ENCODE measurements around the gene MAPK9. TPM values are rescaled to one million over a fixed set of nuclear protein-coding genes. Genes with fewer than 3 reads are reported as not detected.
A peak's percentile ranks its signal among the peaks of the same experiment; 100 is the strongest.

Gene MAPK9
- total RNA-seq, 1 experiment from 2014 or later: 93.1 TPM

DNA sequence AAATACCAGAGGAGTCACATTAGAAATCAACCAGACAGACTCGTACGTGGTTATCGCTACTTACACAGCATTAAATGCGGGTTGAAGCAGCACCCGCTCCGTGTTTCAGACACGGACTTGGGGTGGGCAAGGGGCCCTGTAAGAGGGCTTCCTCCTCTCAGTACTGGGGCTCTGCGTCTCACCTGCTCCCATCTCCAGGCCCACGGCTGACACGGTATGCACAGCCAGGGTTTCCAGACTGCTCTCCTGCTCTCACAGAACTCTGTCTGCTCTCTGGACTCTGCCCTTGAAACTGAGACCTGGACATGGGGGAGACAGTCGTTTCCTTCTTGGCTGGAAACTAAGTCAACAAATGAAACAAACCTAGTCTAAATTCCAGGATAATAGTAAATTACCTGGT lies 58.2 kb downstream of the MAPK9 start:
- Mint-ChIP-seq H3K9me3 (ENCODE audit: unreplicated experiment) (no peaks in the 10 kb centered on the region), H3K4me3 (ENCODE audit: unreplicated experiment) (no peak overlapping the region), H3K36me3 (ENCODE audit: insufficient read depth, unreplicated experiment) (peaks cover 50% of the 10 kb centered on the region), H3K4me1 (ENCODE audit: low read depth, unreplicated experiment) (no peaks in the 10 kb centered on the region), H3K27ac (ENCODE audit: unreplicated experiment) (no peak overlapping the region), H3K27me3 (ENCODE audit: insufficient read depth, unreplicated experiment) (no peaks in the 10 kb centered on the region)
- ChIA-PET POLR2A (no interaction called here), CTCF (no interaction called here)
- H3K9me3 ChIP-seq: no peaks in the 10 kb centered on the region
- no peak overlapping the region for H3K4me3 ChIP-seq (ENCODE audit: low read depth, low read length)
- no peak for DNase-seq
- TF ChIP-seq, protein P1, sequence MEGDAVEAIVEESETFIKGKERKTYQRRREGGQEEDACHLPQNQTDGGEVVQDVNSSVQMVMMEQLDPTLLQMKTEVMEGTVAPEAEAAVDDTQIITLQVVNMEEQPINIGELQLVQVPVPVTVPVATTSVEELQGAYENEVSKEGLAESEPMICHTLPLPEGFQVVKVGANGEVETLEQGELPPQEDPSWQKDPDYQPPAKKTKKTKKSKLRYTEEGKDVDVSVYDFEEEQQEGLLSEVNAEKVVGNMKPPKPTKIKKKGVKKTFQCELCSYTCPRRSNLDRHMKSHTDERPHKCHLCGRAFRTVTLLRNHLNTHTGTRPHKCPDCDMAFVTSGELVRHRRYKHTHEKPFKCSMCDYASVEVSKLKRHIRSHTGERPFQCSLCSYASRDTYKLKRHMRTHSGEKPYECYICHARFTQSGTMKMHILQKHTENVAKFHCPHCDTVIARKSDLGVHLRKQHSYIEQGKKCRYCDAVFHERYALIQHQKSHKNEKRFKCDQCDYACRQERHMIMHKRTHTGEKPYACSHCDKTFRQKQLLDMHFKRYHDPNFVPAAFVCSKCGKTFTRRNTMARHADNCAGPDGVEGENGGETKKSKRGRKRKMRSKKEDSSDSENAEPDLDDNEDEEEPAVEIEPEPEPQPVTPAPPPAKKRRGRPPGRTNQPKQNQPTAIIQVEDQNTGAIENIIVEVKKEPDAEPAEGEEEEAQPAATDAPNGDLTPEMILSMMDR (IDR thresholded peaks at IDR 0.05; ENCODE audit: insufficient read depth in 1 of 2, low read depth in 1 of 2, low read length in 1 of 2, severe bottlenecking in 1 of 2, unreplicated experiment in 1 of 2): no peak
- intact Hi-C loops (cut with micrococcal nuclease; ENCODE audit: unreplicated experiment): no loop called here
- BruUV-seq (replicated peaks): no TSS peak
- H3K4me1 ChIP-seq: no peaks in the 10 kb centered on the region
- no peaks in the 10 kb centered on the region for H3K27me3 ChIP-seq (replicated peaks; ENCODE audit: control insufficient read depth, insufficient read depth, low read length)
- peaks cover 4% of the 10 kb centered on the region; the same call in 1 of the 2 replicates for H3K36me3 ChIP-seq (ENCODE audit: control insufficient read depth, insufficient read depth, low read length)

DNA sequence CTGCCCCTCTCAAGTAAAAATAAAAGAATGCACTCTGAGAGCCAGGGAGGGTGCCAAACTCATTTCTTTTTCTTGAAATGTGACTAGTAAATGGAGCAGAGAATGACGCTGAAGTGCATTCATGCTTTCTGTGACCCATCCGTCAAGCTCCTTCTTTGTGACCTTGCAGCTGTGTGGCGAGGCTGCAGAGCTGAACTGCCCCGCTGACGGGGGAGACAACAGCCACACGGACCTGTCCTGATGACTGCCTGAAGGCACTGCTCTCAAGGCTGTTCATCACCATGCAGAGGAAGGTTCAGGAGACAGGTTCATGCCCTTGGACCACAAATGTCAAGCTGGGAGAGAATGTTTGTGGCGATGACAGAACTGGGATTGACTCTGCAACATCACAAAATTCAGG lies 61.9 kb downstream of the MAPK9 start:
- TF ChIP-seq, protein P1 (IDR thresholded peaks at IDR 0.05; ENCODE audit: insufficient read depth in 1 of 2, low read depth in 1 of 2, low read length in 1 of 2, severe bottlenecking in 1 of 2, unreplicated experiment in 1 of 2): no peak
- peak overlapping the region; percentile 12 for H3K27ac Mint-ChIP-seq (ENCODE audit: unreplicated experiment)
- intact Hi-C loops (cut with micrococcal nuclease; ENCODE audit: unreplicated experiment): no loop called here
- H3K36me3 Mint-ChIP-seq (ENCODE audit: insufficient read depth, unreplicated experiment): peaks cover 41% of the 10 kb centered on the region
- DNase-seq: no peak
- Histone ChIP-seq H3K4me3 (ENCODE audit: low read depth, low read length) (no peak overlapping the region), H3K36me3 (ENCODE audit: control insufficient read depth, insufficient read depth, low read length) (0 out of 2 replicates have a peak, but pooled peaks cover 3% of the 10 kb centered on the region), H3K4me1 (no peaks in the 10 kb centered on the region), H3K27me3 (replicated peaks; ENCODE audit: control insufficient read depth, insufficient read depth, low read length) (no peaks in the 10 kb centered on the region), H3K9me3 (no peaks in the 10 kb centered on the region; the same call in 1 of the 2 replicates)
- ChIA-PET CTCF (no interaction called here), POLR2A (no interaction called here)
- no peaks in the 10 kb centered on the region for H3K27me3 Mint-ChIP-seq (ENCODE audit: insufficient read depth, unreplicated experiment)
- BruUV-seq (replicated peaks): no TSS peak
- H3K4me3 Mint-ChIP-seq (ENCODE audit: unreplicated experiment): no peak overlapping the region
- no peaks in the 10 kb centered on the region for H3K4me1 Mint-ChIP-seq (ENCODE audit: low read depth, unreplicated experiment)
- peaks cover 15% of the 10 kb centered on the region for H3K9me3 Mint-ChIP-seq (ENCODE audit: unreplicated experiment)

DNA sequence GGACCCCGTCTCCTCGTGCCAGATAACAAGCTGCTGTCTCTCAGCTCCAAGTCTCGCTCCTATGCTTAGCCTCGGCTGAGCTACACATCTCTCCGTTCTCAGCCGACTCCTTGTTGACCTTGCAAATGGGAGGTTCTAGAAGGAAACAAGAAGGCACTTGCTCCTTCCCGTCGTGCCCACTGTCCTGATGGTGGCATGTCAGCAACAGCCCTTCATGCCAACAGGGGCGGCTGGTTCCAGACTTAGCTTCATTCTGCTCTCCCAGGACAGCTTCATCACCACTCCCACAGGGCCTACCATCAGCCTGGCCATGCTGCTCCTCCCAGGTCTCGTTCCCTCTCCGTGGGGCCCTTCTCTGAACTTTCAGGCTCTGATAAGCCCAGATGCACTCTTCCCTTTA lies 69.8 kb downstream of the MAPK9 start:
- Histone ChIP-seq H3K27me3 (replicated peaks; ENCODE audit: control insufficient read depth, insufficient read depth, low read length) (no peaks in the 10 kb centered on the region), H3K4me3 (ENCODE audit: low read depth, low read length) (no peak overlapping the region), H3K36me3 (ENCODE audit: control insufficient read depth, insufficient read depth, low read length) (no peaks in the 10 kb centered on the region), H3K4me1 (no peaks in the 10 kb centered on the region), H3K9me3 (no peaks in the 10 kb centered on the region; the same call in none of the 2 replicates)
- intact Hi-C loops (cut with micrococcal nuclease; ENCODE audit: unreplicated experiment): no loop called here
- Mint-ChIP-seq H3K27ac (ENCODE audit: unreplicated experiment) (peak overlapping the region; percentile 41), H3K9me3 (ENCODE audit: unreplicated experiment) (peaks cover 42% of the 10 kb centered on the region), H3K4me1 (ENCODE audit: low read depth, unreplicated experiment) (no peaks in the 10 kb centered on the region), H3K4me3 (ENCODE audit: unreplicated experiment) (no peak overlapping the region), H3K27me3 (ENCODE audit: insufficient read depth, unreplicated experiment) (no peaks in the 10 kb centered on the region), H3K36me3 (ENCODE audit: insufficient read depth, unreplicated experiment) (peaks cover 17% of the 10 kb centered on the region)
- no TSS peak for BruUV-seq (replicated peaks)
- ChIA-PET CTCF (no interaction called here), POLR2A (no interaction called here)
- no peak for DNase-seq
- TF ChIP-seq, protein P1 (IDR thresholded peaks at IDR 0.05; ENCODE audit: insufficient read depth in 1 of 2, low read depth in 1 of 2, low read length in 1 of 2, severe bottlenecking in 1 of 2, unreplicated experiment in 1 of 2): no peak
